Central memory CD8-positive, alpha-beta T cell (primary cell): ENCODE results near the gene SLK.

Source experiments
- ATAC-seq: fragments of 150-1000 bp; cut with Tn5 transposase; replicated peaks from 2 replicates; pipeline ENCODE4 v1.10.0; 2022; ENCODE audit warnings: mild to moderate bottlenecking, moderate FRiP score, moderate number of reproducible peaks; ENCODE audit not compliant: poor library complexity, severe bottlenecking; ENCODE audit errors: extremely low read depth
- DNase-seq, 2 donors: peaks; one replicate each; pipeline ENCODE4 v3.0.0; 2021; ENCODE audit warnings: low spot score in 2 of 2
- H3K27ac Mint-ChIP-seq: one replicate; pipeline ENCODE4 v1.8.0; 2022; ENCODE audit warnings: low read depth, mild to moderate bottlenecking, moderate library complexity, mixed read lengths
- H3K27me3 Mint-ChIP-seq: one replicate; pipeline ENCODE4 v1.8.0; 2022; ENCODE audit warnings: mixed read lengths
- H3K36me3 Mint-ChIP-seq: one replicate; pipeline ENCODE4 v1.8.0; 2022; ENCODE audit warnings: mild to moderate bottlenecking, moderate library complexity, mixed read lengths; ENCODE audit not compliant: insufficient read depth
- H3K4me1 Mint-ChIP-seq: one replicate; pipeline ENCODE4 v1.8.0; 2022; ENCODE audit warnings: mixed read lengths
- H3K4me3 Mint-ChIP-seq: one replicate; pipeline ENCODE4 v1.8.0; 2022; ENCODE audit warnings: mild to moderate bottlenecking, moderate library complexity, mixed read lengths
- H3K9me3 Mint-ChIP-seq: one replicate; pipeline ENCODE4 v1.8.0; 2022; ENCODE audit warnings: mixed read lengths

The SLK gene

DNA sequence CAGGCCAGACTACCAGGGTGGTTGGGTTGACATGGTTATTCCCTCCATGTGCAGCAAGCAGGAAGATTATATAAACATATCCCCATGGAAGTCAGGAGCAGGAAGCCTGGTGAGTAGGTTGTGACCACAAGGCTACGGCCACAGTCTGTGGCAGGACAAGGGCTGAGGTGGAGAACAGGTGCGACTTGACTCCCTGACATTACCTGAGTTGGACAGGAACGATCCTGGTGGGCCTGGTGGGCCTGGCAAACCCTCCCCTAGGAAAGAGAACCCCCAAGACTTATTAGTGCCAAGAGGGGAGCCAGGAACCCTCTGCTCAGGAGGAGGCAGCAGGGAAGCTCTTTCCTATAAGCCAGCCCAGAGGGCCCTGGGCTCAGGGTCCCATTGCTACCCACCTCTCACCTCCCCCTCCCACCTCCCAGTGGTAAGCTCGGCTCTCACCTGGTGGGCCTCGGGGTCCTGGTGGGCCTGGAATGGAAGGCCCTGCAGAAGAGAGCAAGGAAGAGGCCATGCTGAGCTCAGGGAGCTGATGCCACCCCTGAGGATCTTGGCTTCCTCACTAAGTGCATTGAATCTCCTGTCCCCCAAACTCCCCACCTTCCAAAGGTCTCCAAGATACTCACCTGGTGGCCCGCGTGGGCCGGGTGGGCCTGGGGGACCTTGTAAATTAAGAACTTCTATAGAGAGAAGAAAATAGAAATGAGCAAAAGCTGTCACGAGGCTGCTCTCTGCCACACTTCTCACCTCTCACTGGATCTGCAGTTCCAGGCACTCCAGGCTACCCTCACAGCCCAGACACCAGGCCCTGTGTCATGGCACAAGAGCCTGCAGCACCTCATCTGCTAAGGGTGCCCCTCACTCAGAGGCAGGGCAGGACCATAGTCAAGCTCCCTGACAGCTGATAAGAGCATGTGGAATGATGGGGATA is 74.2 kb downstream of the SLK start:
- no peaks in the 10 kb centered on the region for H3K27me3 Mint-ChIP-seq
- H3K4me3 Mint-ChIP-seq: no peak overlapping the region
- no peak overlapping the region for H3K27ac Mint-ChIP-seq

GRCh38 chr10:104041891-104042535 is 75.1 kb downstream of the SLK start:
- Mint-ChIP-seq H3K27me3 (no peaks in the 10 kb centered on the region), H3K9me3 (no peaks in the 10 kb centered on the region), H3K36me3 (no peaks in the 10 kb centered on the region), H3K4me3 (no peak overlapping the region), H3K27ac (no peak overlapping the region), H3K4me1 (no peaks in the 10 kb centered on the region)
- ATAC-seq: no peak
- DNase-seq: no peak

More for the DNA sequence above, 74.2 kb downstream of the SLK start:
- ATAC-seq (no peak), DNase-seq (no peak)
- Mint-ChIP-seq H3K4me1 (no peaks in the 10 kb centered on the region), H3K9me3 (no peaks in the 10 kb centered on the region), H3K36me3 (no peaks in the 10 kb centered on the region)

DNA sequence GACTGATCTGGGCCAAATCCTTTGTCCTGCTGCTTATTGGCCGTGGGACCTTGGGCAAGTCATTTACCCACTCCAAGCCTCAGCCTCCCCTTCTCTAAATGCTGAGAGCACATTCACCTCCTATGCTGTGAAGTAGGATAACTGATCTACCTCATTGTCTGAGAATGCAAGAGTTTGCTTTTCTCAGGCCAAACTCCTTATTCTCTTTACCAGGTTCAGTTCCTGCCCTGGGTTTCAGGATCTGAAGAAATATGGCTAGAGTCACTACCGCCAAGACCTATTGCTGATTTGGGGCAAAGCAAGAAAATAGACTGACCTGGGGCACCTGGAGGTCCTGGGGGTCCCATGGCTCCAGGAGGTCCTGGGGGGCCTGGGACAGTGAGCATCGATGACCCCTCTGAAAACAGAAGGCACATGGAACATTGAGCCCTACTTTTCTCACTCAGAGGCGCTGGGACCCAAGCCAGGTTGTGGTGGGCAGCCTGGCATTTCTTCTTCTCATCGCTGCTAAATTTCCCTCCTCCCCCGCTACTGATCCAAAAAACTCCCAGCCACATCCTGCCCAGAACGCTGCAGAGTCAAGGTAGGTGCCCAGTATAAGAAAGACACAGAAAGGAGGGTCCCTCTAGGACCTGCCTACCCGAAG is 76.4 kb downstream of the SLK start:
- Mint-ChIP-seq H3K27me3 (peaks cover 4% of the 10 kb centered on the region), H3K4me1 (no peaks in the 10 kb centered on the region)

GRCh38 chr10:104043854-104044253 is 76.9 kb downstream of the SLK start:
- ATAC-seq (no peak), DNase-seq (no peak)
- H3K4me1 Mint-ChIP-seq: no peaks in the 10 kb centered on the region
- no peaks in the 10 kb centered on the region for H3K36me3 Mint-ChIP-seq
- H3K27ac Mint-ChIP-seq: no peak overlapping the region
- no peak overlapping the region for H3K4me3 Mint-ChIP-seq
- H3K9me3 Mint-ChIP-seq: no peaks in the 10 kb centered on the region
- H3K27me3 Mint-ChIP-seq: peaks cover 9% of the 10 kb centered on the region

More for the DNA sequence above, 76.4 kb downstream of the SLK start:
- ATAC-seq (no peak), DNase-seq (no peak)
- H3K9me3 Mint-ChIP-seq: no peaks in the 10 kb centered on the region
- no peak overlapping the region for H3K27ac Mint-ChIP-seq
- no peak overlapping the region for H3K4me3 Mint-ChIP-seq
- no peaks in the 10 kb centered on the region for H3K36me3 Mint-ChIP-seq

DNA sequence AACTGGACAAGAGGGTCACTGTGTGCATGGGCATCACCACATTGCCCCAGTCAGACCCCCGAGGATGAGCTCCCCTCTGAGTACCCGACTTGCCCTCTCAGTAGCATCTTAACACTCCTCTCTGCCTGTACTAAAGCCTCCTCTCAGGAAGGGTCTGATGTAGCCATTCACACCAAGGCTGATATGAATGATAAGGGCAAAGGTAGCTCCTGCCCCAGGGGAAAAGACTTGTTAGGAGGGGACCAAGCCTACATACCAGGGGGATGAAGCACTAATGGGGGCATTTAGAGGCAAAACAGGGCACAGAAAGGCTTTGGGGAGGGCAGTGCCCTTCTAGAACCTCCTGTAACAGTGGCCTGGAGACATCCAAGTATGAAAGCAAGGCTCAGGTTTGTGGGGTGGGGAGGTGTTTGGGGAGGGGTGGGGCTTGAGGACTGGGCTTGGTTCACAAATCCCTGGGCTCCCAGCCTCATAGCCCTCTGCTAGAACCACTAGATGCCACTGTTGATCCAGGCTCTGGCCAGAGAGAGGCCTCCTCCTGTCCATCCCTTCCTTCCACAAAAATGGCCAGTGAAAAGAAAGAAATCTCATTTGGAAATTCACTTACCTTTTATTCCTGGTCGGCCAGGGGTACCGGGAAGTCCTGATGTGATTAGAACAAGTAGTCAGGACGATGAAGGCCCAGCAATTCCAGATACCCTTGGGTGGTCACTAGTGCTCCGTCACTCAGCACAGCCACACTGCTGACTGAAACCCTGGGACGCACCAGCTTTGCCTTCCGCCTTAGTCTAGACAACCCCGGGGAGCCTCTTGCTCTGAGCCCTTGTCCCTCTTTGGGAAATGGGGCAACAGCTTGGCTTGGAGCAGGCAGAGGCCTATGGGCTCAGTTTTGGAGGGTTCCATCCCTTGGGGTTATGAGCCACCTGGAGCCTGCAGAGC is 78.5 kb downstream of the SLK start:
- ATAC-seq (no peak), DNase-seq (no peak)
- Mint-ChIP-seq H3K36me3 (no peaks in the 10 kb centered on the region), H3K4me1 (no peaks in the 10 kb centered on the region), H3K27ac (no peak overlapping the region), H3K9me3 (no peaks in the 10 kb centered on the region), H3K27me3 (peaks cover 9% of the 10 kb centered on the region), H3K4me3 (no peak overlapping the region)

DNA sequence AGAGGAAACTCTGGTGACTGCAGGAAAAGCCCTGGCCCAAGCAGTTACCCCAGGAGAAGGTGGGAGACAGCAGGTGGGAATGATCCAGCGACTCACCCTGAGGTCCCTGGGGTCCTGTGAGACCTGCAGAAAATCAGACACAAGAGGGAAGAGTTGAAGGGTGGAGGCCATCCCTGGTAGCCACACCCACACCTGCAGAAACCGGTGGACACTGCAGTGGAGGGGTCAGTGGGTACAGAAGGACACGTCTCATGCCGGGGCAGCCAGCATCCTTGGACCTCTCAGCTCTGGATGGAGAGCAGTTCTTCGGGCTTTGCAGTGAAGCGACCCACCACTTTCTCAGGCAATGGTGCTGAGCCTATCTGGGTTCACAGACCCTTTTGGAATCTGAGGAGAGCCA is 79.7 kb downstream of the SLK start:
- Mint-ChIP-seq H3K4me3 (no peak overlapping the region), H3K4me1 (no peaks in the 10 kb centered on the region), H3K27me3 (peaks cover 9% of the 10 kb centered on the region), H3K36me3 (no peaks in the 10 kb centered on the region), H3K9me3 (no peaks in the 10 kb centered on the region), H3K27ac (no peak overlapping the region)
- no peak for DNase-seq
- ATAC-seq: no peak

GRCh38 chr10:104049504-104050250 is 82.7 kb downstream of the SLK start:
- ATAC-seq (no peak), DNase-seq (no peak)
- Mint-ChIP-seq H3K4me3 (no peak overlapping the region), H3K27ac (no peak overlapping the region), H3K27me3 (peaks cover 9% of the 10 kb centered on the region), H3K9me3 (no peaks in the 10 kb centered on the region), H3K36me3 (no peaks in the 10 kb centered on the region), H3K4me1 (no peaks in the 10 kb centered on the region)

- ATAC-seq (no peak), DNase-seq (no peak)
- Mint-ChIP-seq H3K27me3 (peaks cover 9% of the 10 kb centered on the region), H3K4me1 (no peaks in the 10 kb centered on the region), H3K4me3 (no peak overlapping the region), H3K27ac (no peak overlapping the region), H3K9me3 (no peaks in the 10 kb centered on the region), H3K36me3 (no peaks in the 10 kb centered on the region)
These were observed 85.5 kb downstream of the SLK start for GRCh38 chr10:104052431-104052830.

- Mint-ChIP-seq H3K27ac (no peak overlapping the region), H3K4me3 (no peak overlapping the region)
These were observed 86.3 kb downstream of the SLK start for GRCh38 chr10:104053201-104053600.

GRCh38 chr10:104054430-104054829 is 87.5 kb downstream of the SLK start:
- H3K36me3 Mint-ChIP-seq: no peaks in the 10 kb centered on the region
- no peak overlapping the region for H3K4me3 Mint-ChIP-seq
- H3K27ac Mint-ChIP-seq: no peak overlapping the region
- no peaks in the 10 kb centered on the region for H3K9me3 Mint-ChIP-seq
- no peaks in the 10 kb centered on the region for H3K4me1 Mint-ChIP-seq
- no peak for ATAC-seq
- H3K27me3 Mint-ChIP-seq: no peaks in the 10 kb centered on the region
- no peak for DNase-seq

More at GRCh38 chr10:104053201-104053600, 86.3 kb downstream of the SLK start:
- Mint-ChIP-seq H3K9me3 (no peaks in the 10 kb centered on the region), H3K4me1 (no peaks in the 10 kb centered on the region), H3K36me3 (no peaks in the 10 kb centered on the region), H3K27me3 (peaks cover 7% of the 10 kb centered on the region)
- DNase-seq: no peak
- no peak for ATAC-seq

DNA sequence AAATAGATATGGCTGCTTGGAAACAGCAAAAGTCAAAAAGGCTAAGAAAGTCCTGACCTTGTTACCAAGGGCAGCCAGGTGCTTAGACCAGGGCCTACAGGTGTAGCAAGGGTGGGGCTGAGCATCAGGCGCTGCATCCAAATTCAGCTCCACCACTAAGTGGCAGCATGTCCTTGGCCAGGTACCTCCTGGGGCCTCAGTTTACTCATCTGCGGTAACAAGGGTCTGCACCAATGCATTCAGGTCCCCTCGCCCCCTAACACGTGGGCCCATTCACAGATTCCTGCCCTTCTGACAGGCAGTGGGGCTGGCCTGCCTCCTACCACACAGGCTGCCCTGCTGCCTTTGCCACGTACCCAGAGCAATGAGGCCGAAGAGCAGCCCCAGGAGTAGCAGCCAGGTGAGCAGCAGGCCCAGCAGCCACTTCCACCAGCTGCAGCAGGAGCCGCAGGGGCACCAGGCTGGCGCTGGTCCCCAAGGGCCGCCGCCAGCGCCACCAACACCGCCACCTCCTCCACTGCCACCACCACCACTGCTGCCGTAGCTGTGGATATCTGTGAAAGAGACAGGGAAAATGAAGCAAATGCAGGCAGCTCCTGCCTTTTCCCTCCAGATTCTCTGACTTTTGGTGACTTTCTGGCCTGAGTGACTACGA is 89.8 kb downstream of the SLK start:
- Mint-ChIP-seq H3K27ac (no peak overlapping the region), H3K4me1 (no peaks in the 10 kb centered on the region), H3K9me3 (no peaks in the 10 kb centered on the region), H3K4me3 (no peak overlapping the region), H3K27me3 (no peaks in the 10 kb centered on the region), H3K36me3 (no peaks in the 10 kb centered on the region)
- DNase-seq (no peak), ATAC-seq (no peak)
